Esophagus muscularis mucosa (tissue), 3 donors: ENCODE results near the gene ATF3.

Experiments
- CTCF ChIP-seq, 3 experiments: fragments of 200-600 bp in 2 of 3; fragments of 450-650 bp in 1 of 3; sonication (generic) in 2 of 3; IDR thresholded peaks; one replicate each; pipeline ENCODE4 v1.5.1; 2017 to 2019; ENCODE audit warnings: antibody characterized with exemption in 3 of 3, mild to moderate bottlenecking in 2 of 3, moderate library complexity in 1 of 3
- POLR2A ChIP-seq: fragments of 450-650 bp; IDR thresholded peaks from one replicate; pipeline ENCODE4 v1.6.1; 2017; ENCODE audit warnings: antibody characterized with exemption, moderate library complexity, mild to moderate bottlenecking, low read depth

DNA sequence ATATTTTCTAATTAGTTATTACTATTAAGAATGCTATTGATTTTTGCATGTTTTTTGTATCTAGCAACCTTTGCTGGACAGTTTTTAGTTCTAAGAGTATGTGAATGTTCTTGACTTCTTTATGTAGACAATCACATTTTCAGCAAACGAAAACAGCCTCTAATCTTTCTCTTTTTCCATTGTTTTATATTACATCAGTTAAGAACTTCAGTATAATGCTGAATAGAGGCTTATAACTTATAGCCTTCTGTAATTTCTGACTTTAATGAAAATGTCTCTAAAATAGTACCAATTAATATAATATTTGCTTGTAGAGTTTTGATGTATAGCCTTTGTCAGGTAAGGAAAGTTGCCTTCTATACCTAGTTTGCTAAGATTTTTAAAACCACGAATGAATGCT, 33.2 kb upstream of the ATF3 start:
- TF ChIP-seq CTCF (IDR thresholded peaks at IDR 0.05) (no peak), POLR2A (no peak)
